Panc1 (cell line): ENCODE measurements around the gene DPEP2. TPM values are rescaled to one million over a fixed set of nuclear protein-coding genes. Genes with fewer than 3 reads are reported as not detected.

ENCODE experiments used
- ATAC-seq: fragments of 200-7000 bp; cut with Tn5 transposase; 2 replicates; pipeline ENCODE4 v1.9.1; 2020; ENCODE audit warnings: mild to moderate bottlenecking, moderate library complexity
- BruUV-seq: library from RNA; stranded (reverse); fragments of 400-500 nt; replicated peaks from 2 replicates; lab custom pipeline; 2021; lab: Mats Ljungman, UMichigan
- CTCF ChIA-PET: fragments of 300-600 bp; sonication (Branson Sonifier 250); formaldehyde crosslinking; loops from one replicate; lab custom pipeline; 2022; ENCODE audit warnings: antibody characterized with exemption; lab: Charles Lee
- POLR2A ChIA-PET: fragments of 300-600 bp; sonication (Branson Sonifier 250); formaldehyde crosslinking; loops from one replicate; lab custom pipeline; 2022; ENCODE audit warnings: antibody characterized with exemption; lab: Charles Lee
- DNase-seq: peaks from one replicate; pipeline ENCODE4 v3.0.0-alpha.2; 2010; ENCODE audit warnings: low read depth, low spot score
- H3K27ac ChIP-seq: 2 replicates; pipeline ENCODE4 v1.5.1; 2011; ENCODE audit warnings: mild to moderate bottlenecking, low read length, inconsistent platforms
- H3K27me3 ChIP-seq: fragments of 200-500 bp; sonication (Bioruptor generic); 2 replicates; pipeline ENCODE4 v1.6.0; 2014; ENCODE audit warnings: low read length, inconsistent platforms; ENCODE audit not compliant: control insufficient read depth, insufficient read depth
- H3K36me3 ChIP-seq: fragments of 200-500 bp; sonication (Bioruptor generic); 2 replicates; pipeline ENCODE4 v1.5.1; 2014; ENCODE audit warnings: inconsistent platforms, mild to moderate bottlenecking, low read length, moderate library complexity; ENCODE audit not compliant: control insufficient read depth, insufficient read depth
- H3K4me1 ChIP-seq: 2 replicates; pipeline ENCODE4 v1.5.1; 2011; ENCODE audit warnings: inconsistent platforms, mild to moderate bottlenecking, low read length, moderate library complexity; ENCODE audit not compliant: control insufficient read depth, insufficient read depth
- H3K4me3 ChIP-seq, 2 experiments: 2 replicates each; pipeline ENCODE4 v1.5.1; 2011 to 2012; ENCODE audit warnings: low read depth in 2 of 2, low read length in 2 of 2, mild to moderate bottlenecking in 2 of 2, inconsistent platforms in 1 of 2, moderate library complexity in 1 of 2
- H3K9me3 ChIP-seq: fragments of 200-500 bp; sonication (Bioruptor generic); 2 replicates; pipeline ENCODE4 v1.5.1; 2014; ENCODE audit warnings: low read depth, mild to moderate bottlenecking, inconsistent platforms, low read length, moderate library complexity; ENCODE audit not compliant: control insufficient read depth, insufficient read depth
- CTCF ChIP-seq: fragments of 450-650 bp; IDR thresholded peaks from 2 replicates; pipeline ENCODE4 v1.5.1; 2017; ENCODE audit warnings: mild to moderate bottlenecking
- POLR2AphosphoS5 ChIP-seq: IDR thresholded peaks from 2 replicates; pipeline ENCODE4 v1.6.1; 2012; ENCODE audit warnings: mild to moderate bottlenecking, low read depth, low read length, moderate library complexity
- REST ChIP-seq, 2 experiments: IDR thresholded peaks; 2 replicates each; pipeline ENCODE4 v1.6.1; 2011 to 2012; ENCODE audit warnings: low read depth in 2 of 2, control low read depth in 1 of 2, low read length in 1 of 2, mild to moderate bottlenecking in 1 of 2, moderate library complexity in 1 of 2; ENCODE audit not compliant: insufficient read depth in 1 of 2
- SIN3A ChIP-seq: IDR thresholded peaks from 2 replicates; pipeline ENCODE4 v1.6.1; 2012; ENCODE audit warnings: low read depth, mild to moderate bottlenecking, low read length, moderate library complexity, borderline replicate concordance; ENCODE audit not compliant: insufficient read depth
- TCF7L2 ChIP-seq: IDR thresholded peaks from 2 replicates; pipeline ENCODE4 v1.6.1; 2011; ENCODE audit warnings: mild to moderate bottlenecking, low read depth, low read length, inconsistent platforms
- in situ Hi-C: cut with HindIII; loops from 2 replicates; pipeline ENCODE4 v1.10.0; 2016; ENCODE audit warnings: low sequenced_read_pairs, low pct_unique_long_range_greater_than_20kb
- intact Hi-C: fragments of 100-400 bp; cut with micrococcal nuclease; formaldehyde crosslinking; loops from one replicate; pipeline ENCODE4 v1.10.0; 2022; ENCODE audit not compliant: unreplicated experiment
- total RNA-seq: library from RNA; stranded (reverse); gene quantifications from one replicate; pipeline ENCODE4 v1.2.1, GENCODE V29; 2021; ENCODE audit not compliant: unreplicated experiment

The DPEP2 gene
- total RNA-seq, 1 experiment from 2014 or later = not detected

- Histone ChIP-seq H3K4me3 (no peak overlapping the region), H3K36me3 (no peaks in the 10 kb centered on the region), H3K4me1 (peaks cover 4% of the 10 kb centered on the region), H3K9me3 (no peaks in the 10 kb centered on the region), H3K27me3 (no peaks in the 10 kb centered on the region), H3K27ac (no peak overlapping the region)
- BruUV-seq = no TSS peak
- ChIA-PET CTCF (interaction anchor here (0.7 kb wide), 1 partner anchor 151 kb away, joined by 4 read pairs; no protein-coding TSS in a partner anchor), POLR2A (interaction anchor here (0.6 kb wide), 1 partner anchor 53 kb away, joined by 3 read pairs; no protein-coding TSS in a partner anchor)
- ATAC-seq (no peak), DNase-seq (no peak)
- intact Hi-C loops (no loop called here), in situ Hi-C loops (no loop called here)
- TF ChIP-seq POLR2AphosphoS5 (no peak), CTCF (no peak), TCF7L2 (no peak), SIN3A (no peak), REST (IDR thresholded peaks at IDR 0.05; ENCODE audit: insufficient read depth in 1 of 2, low read depth in 2 of 2, low read length in 1 of 2) (no peak)
These were observed 10.6 kb downstream of the DPEP2 start for GRCh38 chr16:67988675-67989074.

- ATAC-seq = no peak
- CTCF ChIA-PET = no interaction called here
- TF ChIP-seq REST (IDR thresholded peaks at IDR 0.05; ENCODE audit: insufficient read depth in 1 of 2, low read depth in 2 of 2, low read length in 1 of 2) = no peak
- no peak for TF ChIP-seq SIN3A
- no peak for TF ChIP-seq CTCF
- no peak for TF ChIP-seq POLR2AphosphoS5
- no peak for TF ChIP-seq TCF7L2
These were observed 11.7 kb downstream of the DPEP2 start for GRCh38 chr16:67987460-67988160.

More at GRCh38 chr16:67987460-67988160, 11.7 kb downstream of the DPEP2 start:
- Histone ChIP-seq H3K27me3 (no peaks in the 10 kb centered on the region), H3K4me1 (no peaks in the 10 kb centered on the region; the same call in 1 of the 2 replicates), H3K9me3 (no peaks in the 10 kb centered on the region), H3K4me3 (no peak overlapping the region), H3K36me3 (no peaks in the 10 kb centered on the region), H3K27ac (no peak overlapping the region)
- POLR2A ChIA-PET = interaction anchor here (0.6 kb wide), 1 partner anchor 231 kb away, joined by 9 read pairs; no protein-coding TSS in a partner anchor
- no peak for DNase-seq
- intact Hi-C loops (no loop called here), in situ Hi-C loops (no loop called here)
- BruUV-seq = no TSS peak
